ENCODE measurements around the gene SMIM43. TPM values are rescaled to one million over a fixed set of nuclear protein-coding genes. Genes with fewer than 3 reads are reported as not detected.

SMIM43 gene
- total and polyA plus RNA-seq, 9 of the 15 experiments (the other 6 are each of a cell fraction or from before 2014, with no cell fraction given) = not detected

DNA sequence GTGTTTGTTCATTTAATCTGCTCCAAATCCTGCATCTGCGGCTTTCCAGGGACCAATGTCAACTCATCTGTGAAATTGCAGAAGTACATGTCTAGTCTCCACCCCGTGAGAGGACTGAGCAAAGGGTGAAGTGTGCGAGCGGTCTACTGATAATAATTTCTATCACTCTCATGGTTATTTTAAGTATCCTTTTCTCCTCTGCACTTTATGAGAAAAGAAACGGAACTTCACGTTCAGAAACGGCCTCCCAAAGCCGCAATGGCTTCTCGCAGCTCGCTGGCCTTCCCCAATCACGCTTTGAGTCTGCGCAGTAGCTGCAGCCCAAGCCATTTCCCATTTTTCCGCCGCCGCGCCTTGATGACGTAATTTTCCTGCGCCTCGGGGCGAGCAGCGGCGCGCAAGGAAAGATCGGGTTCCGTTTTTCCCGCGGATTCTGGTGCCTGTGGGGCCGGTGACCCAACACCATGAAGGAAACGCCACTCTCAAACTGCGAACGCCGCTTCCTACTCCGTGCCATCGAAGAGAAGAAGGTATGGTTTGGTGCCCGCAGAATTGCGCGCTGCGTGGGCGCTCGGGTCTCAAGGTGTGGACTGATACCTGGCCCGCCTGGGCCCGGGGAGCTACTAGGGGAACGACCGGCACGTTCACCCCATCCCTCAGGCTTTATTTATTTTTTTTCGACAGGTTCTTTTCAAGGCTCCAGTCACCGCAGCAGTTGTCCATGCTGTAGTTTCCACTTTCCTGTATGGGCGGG is 36.2 kb upstream of the SMIM43 start, which contains the start of gene EXOSC9 (continued):
- TF ChIP-seq ATF1 (CRISPR knock-in tag; IDR thresholded peaks at IDR 0.05) (peak; percentile 95), ATF1 (tag; IDR thresholded peaks at IDR 0.05) (peak; percentile 99), TCF3 (CRISPR knock-in tag; IDR thresholded peaks at IDR 0.05) (peak; percentile 31; the same call in 1 of the 2 replicates), TBL1XR1 (IDR thresholded peaks at IDR 0.05; ENCODE audit: low read length in 2 of 2) (peak in 1 of 2 experiments; percentile 80; a peak in 2 of 4 replicates), POLR2A (conservative IDR thresholded peaks at IDR 0.05) (peak; percentile 96), MXI1 (IDR thresholded peaks at IDR 0.05; ENCODE audit: low read depth, low read length) (peak; percentile 67), RBBP5 (IDR thresholded peaks at IDR 0.05; ENCODE audit: borderline replicate concordance, insufficient read depth, low read length, poor library complexity, severe bottlenecking) (peak; percentile 99), FOXM1 (IDR thresholded peaks at IDR 0.05; ENCODE audit: low read depth) (no peak; the same call in 1 of the 2 replicates), FOXM1 (CRISPR knock-in tag; IDR thresholded peaks at IDR 0.05; ENCODE audit: low read depth) (no peak), TBP (optimal IDR thresholded peaks at IDR 0.05; ENCODE audit: low read depth, low read length) (peak; percentile 94), MTA3 (IDR thresholded peaks at IDR 0.05; ENCODE audit: borderline replicate concordance) (0 out of 2 replicates have a peak, but pooled peaks have one; percentile 59), CBX1 (IDR thresholded peaks at IDR 0.05; ENCODE audit: low read depth) (no peak; the same call in 1 of the 2 replicates)
- TF ChIP-seq, protein P1, sequence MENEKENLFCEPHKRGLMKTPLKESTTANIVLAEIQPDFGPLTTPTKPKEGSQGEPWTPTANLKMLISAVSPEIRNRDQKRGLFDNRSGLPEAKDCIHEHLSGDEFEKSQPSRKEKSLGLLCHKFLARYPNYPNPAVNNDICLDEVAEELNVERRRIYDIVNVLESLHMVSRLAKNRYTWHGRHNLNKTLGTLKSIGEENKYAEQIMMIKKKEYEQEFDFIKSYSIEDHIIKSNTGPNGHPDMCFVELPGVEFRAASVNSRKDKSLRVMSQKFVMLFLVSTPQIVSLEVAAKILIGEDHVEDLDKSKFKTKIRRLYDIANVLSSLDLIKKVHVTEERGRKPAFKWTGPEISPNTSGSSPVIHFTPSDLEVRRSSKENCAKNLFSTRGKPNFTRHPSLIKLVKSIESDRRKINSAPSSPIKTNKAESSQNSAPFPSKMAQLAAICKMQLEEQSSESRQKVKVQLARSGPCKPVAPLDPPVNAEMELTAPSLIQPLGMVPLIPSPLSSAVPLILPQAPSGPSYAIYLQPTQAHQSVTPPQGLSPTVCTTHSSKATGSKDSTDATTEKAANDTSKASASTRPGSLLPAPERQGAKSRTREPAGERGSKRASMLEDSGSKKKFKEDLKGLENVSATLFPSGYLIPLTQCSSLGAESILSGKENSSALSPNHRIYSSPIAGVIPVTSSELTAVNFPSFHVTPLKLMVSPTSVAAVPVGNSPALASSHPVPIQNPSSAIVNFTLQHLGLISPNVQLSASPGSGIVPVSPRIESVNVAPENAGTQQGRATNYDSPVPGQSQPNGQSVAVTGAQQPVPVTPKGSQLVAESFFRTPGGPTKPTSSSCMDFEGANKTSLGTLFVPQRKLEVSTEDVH (IDR thresholded peaks at IDR 0.05; ENCODE audit: low read depth, partially characterized antibody) = peak; percentile 98
- TF ChIP-seq, protein P2, sequence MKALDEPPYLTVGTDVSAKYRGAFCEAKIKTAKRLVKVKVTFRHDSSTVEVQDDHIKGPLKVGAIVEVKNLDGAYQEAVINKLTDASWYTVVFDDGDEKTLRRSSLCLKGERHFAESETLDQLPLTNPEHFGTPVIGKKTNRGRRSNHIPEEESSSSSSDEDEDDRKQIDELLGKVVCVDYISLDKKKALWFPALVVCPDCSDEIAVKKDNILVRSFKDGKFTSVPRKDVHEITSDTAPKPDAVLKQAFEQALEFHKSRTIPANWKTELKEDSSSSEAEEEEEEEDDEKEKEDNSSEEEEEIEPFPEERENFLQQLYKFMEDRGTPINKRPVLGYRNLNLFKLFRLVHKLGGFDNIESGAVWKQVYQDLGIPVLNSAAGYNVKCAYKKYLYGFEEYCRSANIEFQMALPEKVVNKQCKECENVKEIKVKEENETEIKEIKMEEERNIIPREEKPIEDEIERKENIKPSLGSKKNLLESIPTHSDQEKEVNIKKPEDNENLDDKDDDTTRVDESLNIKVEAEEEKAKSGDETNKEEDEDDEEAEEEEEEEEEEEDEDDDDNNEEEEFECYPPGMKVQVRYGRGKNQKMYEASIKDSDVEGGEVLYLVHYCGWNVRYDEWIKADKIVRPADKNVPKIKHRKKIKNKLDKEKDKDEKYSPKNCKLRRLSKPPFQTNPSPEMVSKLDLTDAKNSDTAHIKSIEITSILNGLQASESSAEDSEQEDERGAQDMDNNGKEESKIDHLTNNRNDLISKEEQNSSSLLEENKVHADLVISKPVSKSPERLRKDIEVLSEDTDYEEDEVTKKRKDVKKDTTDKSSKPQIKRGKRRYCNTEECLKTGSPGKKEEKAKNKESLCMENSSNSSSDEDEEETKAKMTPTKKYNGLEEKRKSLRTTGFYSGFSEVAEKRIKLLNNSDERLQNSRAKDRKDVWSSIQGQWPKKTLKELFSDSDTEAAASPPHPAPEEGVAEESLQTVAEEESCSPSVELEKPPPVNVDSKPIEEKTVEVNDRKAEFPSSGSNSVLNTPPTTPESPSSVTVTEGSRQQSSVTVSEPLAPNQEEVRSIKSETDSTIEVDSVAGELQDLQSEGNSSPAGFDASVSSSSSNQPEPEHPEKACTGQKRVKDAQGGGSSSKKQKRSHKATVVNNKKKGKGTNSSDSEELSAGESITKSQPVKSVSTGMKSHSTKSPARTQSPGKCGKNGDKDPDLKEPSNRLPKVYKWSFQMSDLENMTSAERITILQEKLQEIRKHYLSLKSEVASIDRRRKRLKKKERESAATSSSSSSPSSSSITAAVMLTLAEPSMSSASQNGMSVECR (CRISPR knock-in tag; IDR thresholded peaks at IDR 0.05) = peak; percentile 79; the same call in 1 of the 2 replicates
- TF ChIP-seq, protein P3, sequence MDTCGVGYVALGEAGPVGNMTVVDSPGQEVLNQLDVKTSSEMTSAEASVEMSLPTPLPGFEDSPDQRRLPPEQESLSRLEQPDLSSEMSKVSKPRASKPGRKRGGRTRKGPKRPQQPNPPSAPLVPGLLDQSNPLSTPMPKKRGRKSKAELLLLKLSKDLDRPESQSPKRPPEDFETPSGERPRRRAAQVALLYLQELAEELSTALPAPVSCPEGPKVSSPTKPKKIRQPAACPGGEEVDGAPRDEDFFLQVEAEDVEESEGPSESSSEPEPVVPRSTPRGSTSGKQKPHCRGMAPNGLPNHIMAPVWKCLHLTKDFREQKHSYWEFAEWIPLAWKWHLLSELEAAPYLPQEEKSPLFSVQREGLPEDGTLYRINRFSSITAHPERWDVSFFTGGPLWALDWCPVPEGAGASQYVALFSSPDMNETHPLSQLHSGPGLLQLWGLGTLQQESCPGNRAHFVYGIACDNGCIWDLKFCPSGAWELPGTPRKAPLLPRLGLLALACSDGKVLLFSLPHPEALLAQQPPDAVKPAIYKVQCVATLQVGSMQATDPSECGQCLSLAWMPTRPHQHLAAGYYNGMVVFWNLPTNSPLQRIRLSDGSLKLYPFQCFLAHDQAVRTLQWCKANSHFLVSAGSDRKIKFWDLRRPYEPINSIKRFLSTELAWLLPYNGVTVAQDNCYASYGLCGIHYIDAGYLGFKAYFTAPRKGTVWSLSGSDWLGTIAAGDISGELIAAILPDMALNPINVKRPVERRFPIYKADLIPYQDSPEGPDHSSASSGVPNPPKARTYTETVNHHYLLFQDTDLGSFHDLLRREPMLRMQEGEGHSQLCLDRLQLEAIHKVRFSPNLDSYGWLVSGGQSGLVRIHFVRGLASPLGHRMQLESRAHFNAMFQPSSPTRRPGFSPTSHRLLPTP (IDR thresholded peaks at IDR 0.05; ENCODE audit: borderline replicate concordance, extremely low read depth, insufficient read length) = no peak
- TF ChIP-seq, protein P4, sequence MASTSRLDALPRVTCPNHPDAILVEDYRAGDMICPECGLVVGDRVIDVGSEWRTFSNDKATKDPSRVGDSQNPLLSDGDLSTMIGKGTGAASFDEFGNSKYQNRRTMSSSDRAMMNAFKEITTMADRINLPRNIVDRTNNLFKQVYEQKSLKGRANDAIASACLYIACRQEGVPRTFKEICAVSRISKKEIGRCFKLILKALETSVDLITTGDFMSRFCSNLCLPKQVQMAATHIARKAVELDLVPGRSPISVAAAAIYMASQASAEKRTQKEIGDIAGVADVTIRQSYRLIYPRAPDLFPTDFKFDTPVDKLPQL (IDR thresholded peaks at IDR 0.05; ENCODE audit: extremely low read depth, insufficient read length) = no peak
